AG09319 (cell line): ENCODE results near the gene CNTNAP5.

Experiments used
- DNase-seq: peaks from one replicate; pipeline ENCODE4 v3.0.0-alpha.2; 2010; ENCODE audit warnings: low read depth; ENCODE audit errors: extremely low read depth
- TF ChIP-seq, protein P1 (sequence below): IDR thresholded peaks from 2 replicates; pipeline ENCODE4 v1.5.1; 2011; ENCODE audit warnings: low read depth, mild to moderate bottlenecking, inconsistent platforms, low read length, moderate library complexity

CNTNAP5 gene

DNA sequence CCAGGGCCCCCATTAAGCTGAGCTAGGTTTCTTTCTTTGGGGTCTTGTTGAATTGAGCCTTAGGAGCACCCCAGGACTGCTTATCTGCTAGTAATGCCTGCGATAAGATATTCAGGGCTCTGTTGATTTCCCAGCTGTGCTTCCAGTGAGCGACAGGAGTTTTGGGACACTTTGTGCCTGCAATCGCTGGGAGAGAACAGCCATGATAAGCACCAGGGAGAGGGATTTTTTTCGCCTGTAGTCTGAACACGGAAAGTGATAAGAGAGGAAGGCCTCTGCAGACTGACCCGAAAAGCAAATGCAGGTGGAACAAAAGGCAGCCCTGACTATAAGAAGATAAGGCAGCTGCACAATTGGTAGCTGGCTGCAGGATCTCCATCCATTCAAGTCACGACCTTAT is 244.3 kb downstream of the CNTNAP5 start:
- TF ChIP-seq, protein P1, sequence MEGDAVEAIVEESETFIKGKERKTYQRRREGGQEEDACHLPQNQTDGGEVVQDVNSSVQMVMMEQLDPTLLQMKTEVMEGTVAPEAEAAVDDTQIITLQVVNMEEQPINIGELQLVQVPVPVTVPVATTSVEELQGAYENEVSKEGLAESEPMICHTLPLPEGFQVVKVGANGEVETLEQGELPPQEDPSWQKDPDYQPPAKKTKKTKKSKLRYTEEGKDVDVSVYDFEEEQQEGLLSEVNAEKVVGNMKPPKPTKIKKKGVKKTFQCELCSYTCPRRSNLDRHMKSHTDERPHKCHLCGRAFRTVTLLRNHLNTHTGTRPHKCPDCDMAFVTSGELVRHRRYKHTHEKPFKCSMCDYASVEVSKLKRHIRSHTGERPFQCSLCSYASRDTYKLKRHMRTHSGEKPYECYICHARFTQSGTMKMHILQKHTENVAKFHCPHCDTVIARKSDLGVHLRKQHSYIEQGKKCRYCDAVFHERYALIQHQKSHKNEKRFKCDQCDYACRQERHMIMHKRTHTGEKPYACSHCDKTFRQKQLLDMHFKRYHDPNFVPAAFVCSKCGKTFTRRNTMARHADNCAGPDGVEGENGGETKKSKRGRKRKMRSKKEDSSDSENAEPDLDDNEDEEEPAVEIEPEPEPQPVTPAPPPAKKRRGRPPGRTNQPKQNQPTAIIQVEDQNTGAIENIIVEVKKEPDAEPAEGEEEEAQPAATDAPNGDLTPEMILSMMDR, result no peak
- DNase-seq, result no peak

DNA sequence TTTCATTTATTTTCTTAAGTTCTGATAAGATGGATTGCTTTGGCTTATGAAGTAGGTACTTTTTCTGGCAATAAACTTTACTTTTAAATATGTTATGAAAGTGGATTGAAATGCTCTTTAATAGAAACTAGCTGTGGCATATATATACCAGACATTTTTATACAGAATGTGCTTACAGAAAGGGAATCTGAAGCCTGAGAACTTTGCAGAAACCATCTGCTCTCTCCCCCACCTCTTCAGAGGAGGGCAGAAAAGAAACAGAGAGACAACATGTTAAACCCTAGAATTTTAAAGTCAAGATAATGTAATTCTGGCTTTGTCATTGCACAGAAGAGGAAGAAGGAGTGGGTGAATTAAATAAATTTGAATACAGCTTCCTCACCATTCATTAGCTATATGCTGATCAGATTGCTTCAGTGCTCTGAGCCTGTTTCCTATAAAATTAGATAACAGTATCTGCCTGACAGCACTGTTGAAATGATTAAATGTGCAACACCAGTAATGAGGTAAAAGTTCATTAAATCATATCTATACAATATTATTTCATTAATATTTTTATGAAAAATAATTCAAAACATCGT is 247.3 kb downstream of the CNTNAP5 start:
- TF ChIP-seq, protein P1, result no peak

DNA sequence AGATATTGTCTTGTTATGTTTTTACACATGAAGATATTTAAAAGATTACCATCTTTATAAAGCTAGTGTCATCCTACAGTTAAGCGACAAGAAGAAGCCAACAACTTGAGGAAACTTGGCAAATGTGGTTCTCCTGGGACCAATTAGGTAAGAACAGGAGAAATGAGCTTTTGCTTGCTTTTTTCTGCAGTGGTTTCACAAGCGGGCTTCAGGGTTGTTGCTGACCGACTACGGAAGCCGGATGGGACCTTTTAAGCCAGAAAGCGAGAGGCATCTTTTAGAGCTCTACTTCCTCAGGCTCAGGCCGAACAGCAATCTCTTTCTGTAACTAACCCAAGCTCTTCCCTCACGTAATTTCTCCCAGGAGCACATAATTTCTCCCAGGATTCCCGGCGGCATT is 256.5 kb downstream of the CNTNAP5 start:
- DNase-seq, result no peak
- TF ChIP-seq, protein P1, result no peak

More for the DNA sequence above, 247.3 kb downstream of the CNTNAP5 start:
- DNase-seq, result no peak

DNA sequence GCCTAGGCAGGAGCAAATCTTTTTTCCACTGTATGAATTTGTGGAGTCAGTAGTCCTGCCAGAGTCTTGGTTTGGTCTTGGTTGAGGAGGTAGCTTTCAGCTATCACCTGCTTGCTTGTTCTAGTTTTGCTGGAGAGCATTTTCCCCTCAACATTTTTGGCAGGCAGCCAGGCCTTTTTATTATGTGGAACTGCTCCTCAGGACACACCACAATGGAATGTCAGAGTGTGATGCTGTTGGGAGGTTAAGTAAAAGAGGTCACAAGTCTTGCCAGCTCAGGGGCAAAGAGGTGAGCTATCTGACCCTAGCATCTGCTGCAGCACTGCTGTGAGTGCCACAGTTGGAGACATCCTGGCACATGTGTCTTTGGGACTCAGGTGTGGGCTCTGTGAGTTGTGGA is 258.0 kb downstream of the CNTNAP5 start:
- no peak for DNase-seq

GRCh38 chr2:124286089-124286783 is 261.1 kb downstream of the CNTNAP5 start:
- TF ChIP-seq, protein P1, result no peak
- no peak for DNase-seq

More for the DNA sequence above, 258.0 kb downstream of the CNTNAP5 start:
- TF ChIP-seq, protein P1, result no peak

- TF ChIP-seq, protein P1, result no peak
- DNase-seq, result no peak
These were observed 264.0 kb downstream of the CNTNAP5 start for GRCh38 chr2:124289060-124289459.

GRCh38 chr2:124289615-124290014 is 264.5 kb downstream of the CNTNAP5 start:
- no peak for DNase-seq
- TF ChIP-seq, protein P1, result no peak
